Inferior parietal cortex (tissue), 1 donor: ENCODE measurements around the gene CTDP1.

Source experiments
- DNase-seq: peaks from one replicate; pipeline ENCODE4 v3.0.0-alpha.2; 2016; ENCODE audit errors: extremely low spot score

CTDP1 gene

DNA sequence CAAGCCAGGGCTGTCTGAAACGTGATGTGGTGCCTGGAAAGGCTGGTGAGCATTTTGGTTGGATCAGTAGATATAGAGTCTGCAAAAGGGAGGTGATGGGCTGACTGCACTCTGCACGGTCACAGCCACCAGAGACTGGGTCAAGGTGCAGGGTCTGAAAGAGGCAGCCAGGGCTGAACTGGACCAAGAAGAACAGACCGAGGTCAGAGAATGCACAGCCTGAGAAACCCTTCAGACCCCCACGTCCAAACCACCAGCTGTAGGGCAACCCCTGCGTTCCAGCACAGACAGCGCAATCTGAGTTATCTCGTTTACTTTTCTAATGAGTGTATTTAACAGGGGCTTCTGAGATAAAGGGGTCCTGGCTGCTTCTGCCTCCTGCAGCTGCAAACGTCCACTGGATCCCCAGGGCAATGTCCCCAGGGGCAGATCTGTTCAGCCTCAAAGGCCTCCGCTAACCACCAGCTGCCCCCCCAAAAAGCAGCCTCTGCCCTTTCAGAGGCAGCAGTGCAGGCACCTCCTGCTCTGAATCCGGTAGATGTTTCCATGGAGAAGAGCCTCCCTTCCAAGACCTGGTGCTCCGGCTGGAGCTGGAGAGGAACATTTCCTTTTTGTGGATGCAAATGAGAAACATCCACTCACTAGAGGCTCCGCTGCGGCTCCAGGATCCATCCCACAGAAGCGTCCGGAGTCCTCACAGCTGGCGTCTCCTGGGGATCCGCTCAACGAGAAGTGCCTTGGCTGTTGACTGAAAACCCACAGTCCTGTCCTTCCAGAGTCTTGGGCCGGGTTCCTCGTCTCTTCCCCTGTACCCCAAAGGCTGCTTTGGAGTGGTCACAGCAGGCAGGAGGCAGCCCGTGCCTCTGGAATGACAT lies 117.2 kb downstream of the CTDP1 start:
- DNase-seq: no peak

DNA sequence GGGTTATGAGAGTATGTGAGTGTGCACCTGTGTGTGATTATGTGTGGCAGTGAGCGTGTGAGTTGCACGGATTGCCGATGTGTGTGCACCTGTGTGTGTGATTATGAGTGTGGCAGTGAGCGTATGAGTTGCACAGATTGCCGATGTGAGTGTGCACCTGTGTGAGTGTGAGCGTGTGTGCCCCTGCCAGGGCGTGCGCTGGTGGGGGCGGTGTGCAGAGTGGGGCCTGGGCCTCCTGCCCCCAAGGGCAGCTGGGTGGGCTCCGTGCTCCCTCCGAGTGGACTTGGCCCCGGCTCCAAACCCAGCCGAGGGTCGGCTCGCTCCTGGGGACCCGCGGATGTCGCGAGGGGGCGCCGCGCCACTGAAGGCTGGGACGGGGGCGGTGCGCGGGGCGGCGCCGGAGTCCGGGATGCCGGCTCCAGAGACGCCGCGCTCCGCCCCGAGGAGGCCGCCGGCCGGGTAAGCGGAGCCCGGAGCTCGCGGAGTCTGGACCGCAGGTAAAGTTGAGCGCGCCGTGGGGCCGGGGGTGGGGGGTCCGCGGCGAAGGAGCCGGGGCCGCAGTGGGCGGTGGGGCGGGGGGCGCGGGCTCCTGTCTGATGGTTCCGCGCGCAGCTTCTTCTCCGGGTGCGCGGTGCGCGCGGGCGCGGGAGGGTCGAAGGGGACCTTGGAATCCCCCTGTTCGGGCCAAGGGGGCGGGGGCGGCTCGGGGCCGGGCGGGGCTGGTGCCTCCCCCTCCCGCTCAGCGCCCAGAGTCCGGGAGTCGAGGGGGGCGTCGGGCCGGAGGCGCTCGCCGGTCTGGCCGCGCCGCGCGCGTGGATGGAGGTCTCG lies 118.1 kb downstream of the CTDP1 start, which contains the start of gene KCNG2:
TSS of gene KCNG2 (plus strand) at position 421 of the 828 bp plus-strand sequence. CDS start 65,730 bp downstream, outside the sequence.
- DNase-seq: no peak

DNA sequence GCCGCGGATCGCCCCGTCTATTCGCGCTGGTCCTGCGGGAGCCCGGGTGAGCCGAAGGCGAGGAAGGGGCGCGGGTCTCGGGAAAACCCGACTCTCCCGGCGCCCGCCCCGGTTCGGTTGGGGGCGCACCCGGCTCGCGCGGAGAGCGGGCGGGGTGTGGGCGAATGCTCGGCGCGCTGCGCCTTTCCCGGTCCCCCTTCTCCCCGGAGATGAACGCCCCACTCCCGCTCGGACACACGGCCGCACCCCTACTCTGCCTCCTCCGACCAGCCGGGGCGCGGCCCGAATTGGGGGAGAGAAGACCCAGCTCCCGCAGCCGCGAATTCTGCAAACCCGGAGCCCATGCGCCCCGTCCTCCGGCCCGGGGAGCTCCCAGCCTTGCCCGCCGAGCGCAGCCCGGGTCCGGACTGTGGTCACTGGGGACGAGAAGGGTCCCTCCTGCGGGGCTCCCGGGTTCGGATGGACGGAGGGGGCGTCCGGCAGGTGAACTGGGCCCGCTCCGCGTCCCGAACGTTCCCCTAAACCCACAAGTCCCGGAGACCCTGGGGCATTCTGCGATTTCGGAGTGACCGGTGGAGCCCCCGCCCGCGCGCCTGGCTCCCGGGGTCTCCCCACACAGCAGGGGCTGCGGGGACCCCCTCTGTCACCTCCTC lies 118.9 kb downstream of the CTDP1 start:
- no peak for DNase-seq

DNA sequence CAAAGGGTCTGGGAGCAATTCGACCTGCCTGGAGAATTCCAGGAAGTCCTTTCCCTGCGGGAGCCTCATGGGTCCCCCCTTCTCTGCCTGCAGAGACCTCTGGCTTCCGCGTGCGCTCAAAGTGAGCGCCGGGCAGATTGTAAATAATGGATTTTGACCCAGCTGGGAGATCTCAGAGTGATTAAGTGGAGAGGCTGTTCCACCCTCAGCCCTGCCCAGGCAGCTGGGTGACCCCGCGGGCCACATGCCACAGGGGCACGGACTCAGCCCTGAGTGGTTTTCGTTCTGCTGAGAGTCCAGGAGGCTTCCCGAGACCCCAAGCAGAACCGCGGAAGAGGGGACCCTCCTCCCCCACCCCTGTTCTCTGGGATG lies 119.4 kb downstream of the CTDP1 start:
- no peak for DNase-seq

DNA sequence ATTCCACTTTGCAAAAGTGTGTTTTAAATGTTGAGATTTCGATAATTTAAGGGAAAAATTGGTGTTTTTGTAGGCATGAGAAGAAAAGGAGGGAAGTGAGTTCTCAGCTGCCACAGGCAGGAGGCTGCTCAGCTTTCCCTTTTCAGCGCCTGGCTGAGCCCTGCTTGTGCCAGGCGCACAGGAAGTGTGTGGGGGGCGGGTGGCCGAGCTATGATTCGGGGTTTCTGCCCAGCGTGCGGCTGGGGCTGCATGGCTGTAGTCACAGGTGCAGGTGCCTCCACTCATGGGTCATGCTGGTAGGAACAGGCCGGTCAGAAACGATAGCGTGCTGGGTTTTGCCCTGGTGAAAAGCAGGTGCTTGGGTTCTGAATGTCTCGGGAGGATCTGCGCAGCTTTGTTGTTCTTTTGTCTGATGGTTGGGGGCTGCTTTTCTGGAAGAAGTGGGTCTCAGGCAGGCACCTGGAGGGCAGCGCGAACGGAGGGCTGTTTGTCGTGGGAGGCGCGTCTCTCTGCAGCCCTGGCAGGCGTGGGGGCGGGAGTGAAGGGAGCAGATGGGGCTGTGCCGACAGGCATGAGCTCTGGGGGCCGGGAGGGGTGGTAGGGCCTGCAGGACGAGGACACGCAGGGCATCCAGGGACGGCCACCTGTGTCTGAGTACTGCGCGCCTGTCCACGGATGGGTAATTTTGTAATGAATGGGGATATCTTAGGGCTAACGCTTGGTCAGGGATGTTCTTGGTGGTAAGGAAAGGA lies 120.2 kb downstream of the CTDP1 start:
- no peak for DNase-seq

DNA sequence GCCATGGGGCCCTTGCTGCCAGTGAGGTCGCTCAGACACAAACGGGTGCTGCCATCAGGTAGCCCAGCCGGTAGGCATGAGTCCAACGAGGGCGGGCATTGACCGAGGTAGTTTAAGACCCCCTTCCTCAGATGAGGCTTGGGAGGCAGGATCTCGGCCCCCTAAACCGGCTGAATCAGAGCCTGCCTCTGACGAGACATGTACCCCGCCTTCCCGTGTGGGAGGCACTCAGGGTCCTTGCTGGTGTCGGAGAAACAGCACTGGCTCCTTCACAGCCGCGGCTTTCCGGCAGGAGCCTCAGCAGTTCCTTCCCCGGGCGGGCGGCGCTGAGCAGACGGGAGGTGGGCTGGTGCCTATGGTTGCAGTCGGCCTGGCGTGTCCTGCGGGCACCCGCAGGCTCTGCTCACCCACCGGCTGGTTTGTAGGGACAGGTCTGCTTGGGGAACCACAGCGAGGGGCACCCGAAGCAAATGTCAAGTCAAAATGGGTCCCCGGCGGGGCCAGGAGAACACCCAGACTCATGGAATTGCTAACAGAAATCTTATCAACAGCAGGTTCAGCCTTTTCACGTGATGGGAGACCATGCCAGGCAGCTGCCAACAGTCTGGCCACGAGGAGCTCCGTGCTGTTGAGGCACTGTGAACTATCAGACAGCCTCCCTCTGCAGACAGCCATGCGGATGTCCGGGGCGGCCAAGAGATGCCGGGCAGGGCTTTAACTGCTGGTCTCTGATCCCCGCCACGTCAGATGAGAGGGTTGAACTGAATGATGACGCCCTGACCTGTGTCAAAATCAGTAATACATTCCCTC lies 121.0 kb downstream of the CTDP1 start:
- no peak for DNase-seq

DNA sequence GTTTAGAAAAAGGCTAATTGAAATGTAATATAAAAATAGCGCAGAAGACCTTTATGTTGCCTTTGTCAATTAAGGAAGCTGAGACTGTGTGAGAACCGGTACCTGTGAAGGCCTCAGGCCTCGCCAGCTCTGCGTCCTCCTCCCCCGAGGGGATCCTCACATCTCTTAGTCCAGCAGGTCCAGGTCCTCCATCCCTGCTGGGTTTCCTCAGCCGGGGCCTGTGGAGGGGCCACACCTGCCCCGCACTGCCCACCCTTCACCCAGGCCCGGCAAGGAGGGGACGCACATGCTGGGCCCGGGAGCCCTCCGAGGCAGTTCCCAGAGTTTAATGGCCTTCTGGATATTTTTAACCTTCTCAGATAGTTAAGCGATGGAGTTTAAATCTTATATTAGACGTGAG lies 121.6 kb downstream of the CTDP1 start:
- no peak for DNase-seq

DNA sequence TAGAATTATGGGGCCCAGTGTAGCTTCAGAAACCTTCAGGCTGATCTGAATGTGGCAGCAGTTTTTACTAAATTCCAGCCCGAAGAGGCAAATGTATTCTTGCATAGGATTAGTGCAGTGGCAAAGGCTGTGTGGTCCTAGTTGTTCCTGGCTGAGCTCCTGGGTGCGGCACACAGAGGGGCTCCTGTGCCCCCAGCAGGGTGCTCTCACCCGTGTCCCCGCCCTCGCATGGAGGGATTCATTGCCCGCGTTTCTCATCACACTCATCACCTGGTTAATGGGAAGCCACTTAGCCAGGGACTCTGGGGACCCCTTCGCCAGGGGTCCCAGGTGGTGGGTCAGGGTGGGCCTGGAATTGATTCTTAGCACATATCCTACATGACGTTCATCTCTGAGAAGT lies 122.0 kb downstream of the CTDP1 start:
- no peak for DNase-seq

DNA sequence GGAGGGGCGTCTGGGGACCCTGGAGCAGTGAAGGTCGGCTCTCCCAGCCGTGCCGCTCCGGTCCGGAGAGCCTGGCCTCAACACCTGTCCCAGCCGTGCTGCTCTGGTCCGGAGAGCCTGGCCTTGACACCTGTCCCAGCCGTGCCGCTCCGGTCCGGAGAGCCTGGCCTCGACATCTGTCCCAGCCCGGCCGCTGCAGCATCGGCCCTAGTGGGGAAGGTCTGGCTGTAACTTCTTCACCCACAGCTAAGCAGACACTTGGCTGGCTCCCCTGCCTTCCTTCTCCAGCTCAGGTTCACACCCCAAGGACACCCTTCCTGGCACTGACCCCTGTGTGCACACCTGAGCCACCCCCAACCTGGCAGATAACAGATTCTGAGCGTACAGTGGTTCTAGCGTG lies 122.7 kb downstream of the CTDP1 start:
- no peak for DNase-seq

DNA sequence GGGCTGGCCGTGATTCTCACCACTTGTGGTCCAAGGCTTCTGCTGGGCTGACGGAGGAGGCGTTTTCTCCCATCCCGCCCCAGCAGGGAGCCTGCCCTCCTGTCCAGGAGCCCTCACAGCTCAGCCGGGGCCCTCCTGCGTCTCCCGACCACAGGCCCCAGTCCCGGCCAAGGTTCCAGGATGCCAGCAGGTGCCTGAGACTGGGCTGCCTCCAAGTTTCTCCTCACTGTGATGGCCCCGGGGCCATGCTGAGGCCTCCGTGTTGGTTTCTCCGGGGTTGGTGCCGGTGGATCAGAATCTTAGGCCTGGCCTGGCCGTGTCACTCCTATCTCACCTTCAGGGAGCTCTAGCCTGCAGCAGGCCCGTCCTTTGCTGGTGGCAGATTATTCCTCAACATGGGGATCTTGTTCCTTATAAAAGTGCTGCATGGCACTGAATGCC lies 124.0 kb downstream of the CTDP1 start:
- DNase-seq: no peak
